Neural progenitor cell (in vitro differentiated cells): ENCODE measurements around the gene TFPI2.

Experiments used
- EZH2 ChIP-seq: fragments of 200-600 bp; sonication (generic); IDR thresholded peaks from 2 replicates; pipeline ENCODE4 v1.6.1; 2017; ENCODE audit warnings: antibody characterized with exemption, mild to moderate bottlenecking, moderate library complexity
- EZH2phosphoT487 ChIP-seq: fragments of 200-600 bp; sonication (generic); IDR thresholded peaks from 2 replicates; pipeline ENCODE4 v1.6.1; 2017; ENCODE audit warnings: antibody characterized with exemption
- TF ChIP-seq, protein P1 (sequence below): fragments of 200-600 bp; sonication (generic); IDR thresholded peaks from 2 replicates; pipeline ENCODE4 v1.5.1; 2017; ENCODE audit warnings: antibody characterized with exemption, mild to moderate bottlenecking

DNA sequence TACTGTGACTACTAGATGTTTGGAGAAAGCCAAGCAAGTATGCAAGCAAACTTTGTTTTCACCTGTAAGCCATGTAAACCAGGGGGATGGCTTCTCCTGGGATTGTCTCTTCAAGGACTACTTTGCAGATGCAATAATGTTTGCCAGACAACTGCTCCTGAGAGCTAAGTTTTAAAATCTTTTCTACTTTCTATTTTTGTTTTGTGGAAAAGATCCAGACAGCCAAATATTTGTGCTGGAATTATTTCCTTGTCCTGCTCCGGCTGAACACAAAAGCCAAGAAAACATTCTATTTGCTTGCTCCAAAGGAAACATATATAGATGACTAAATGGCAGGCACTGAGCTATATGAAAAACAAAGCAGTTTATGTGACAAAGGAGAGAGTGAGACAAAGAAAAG, 51.6 kb downstream of the TFPI2 start:
- TF ChIP-seq, protein P1, sequence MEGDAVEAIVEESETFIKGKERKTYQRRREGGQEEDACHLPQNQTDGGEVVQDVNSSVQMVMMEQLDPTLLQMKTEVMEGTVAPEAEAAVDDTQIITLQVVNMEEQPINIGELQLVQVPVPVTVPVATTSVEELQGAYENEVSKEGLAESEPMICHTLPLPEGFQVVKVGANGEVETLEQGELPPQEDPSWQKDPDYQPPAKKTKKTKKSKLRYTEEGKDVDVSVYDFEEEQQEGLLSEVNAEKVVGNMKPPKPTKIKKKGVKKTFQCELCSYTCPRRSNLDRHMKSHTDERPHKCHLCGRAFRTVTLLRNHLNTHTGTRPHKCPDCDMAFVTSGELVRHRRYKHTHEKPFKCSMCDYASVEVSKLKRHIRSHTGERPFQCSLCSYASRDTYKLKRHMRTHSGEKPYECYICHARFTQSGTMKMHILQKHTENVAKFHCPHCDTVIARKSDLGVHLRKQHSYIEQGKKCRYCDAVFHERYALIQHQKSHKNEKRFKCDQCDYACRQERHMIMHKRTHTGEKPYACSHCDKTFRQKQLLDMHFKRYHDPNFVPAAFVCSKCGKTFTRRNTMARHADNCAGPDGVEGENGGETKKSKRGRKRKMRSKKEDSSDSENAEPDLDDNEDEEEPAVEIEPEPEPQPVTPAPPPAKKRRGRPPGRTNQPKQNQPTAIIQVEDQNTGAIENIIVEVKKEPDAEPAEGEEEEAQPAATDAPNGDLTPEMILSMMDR = no peak
- no peak for TF ChIP-seq EZH2phosphoT487
- no peak for TF ChIP-seq EZH2
